NCI-H446 (cell line): Measurements from ENCODE around the gene FOXP4.

ENCODE experiments used
- DNase-seq, 2 experiments: peaks; one replicate each; lab custom pipeline; 2025; lab: John Stamatoyannopoulos, UW

Gene FOXP4

DNA sequence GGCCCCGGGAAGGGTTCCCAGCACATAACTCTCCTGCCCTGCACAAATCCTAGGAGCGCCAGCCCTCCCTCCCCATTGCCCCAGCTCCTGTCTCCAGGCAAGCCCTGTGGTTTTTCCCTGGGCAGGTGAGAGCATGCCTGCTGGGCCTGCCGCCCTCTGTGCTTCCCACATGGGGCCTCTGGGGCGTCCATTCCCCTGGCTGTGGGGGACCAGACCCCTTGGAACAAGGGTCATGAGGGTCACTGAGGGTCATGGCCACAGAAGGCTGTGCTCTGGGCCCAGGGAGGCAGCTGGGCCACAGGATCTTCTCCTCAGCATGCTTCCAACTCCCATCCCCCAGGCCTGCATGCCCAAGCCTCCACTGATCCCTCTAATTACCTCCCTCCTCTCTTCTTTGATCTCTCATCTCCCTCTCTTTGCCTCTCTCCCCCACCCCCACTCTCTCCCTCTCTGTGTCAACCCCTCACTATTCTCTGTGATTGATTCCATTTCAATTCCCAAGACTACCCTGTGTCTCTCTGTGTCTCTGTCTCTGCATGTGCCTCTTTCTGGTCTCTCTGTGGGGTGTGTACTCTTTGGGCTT lies 98.2 kb downstream of the FOXP4 start:
- no peak for DNase-seq

DNA sequence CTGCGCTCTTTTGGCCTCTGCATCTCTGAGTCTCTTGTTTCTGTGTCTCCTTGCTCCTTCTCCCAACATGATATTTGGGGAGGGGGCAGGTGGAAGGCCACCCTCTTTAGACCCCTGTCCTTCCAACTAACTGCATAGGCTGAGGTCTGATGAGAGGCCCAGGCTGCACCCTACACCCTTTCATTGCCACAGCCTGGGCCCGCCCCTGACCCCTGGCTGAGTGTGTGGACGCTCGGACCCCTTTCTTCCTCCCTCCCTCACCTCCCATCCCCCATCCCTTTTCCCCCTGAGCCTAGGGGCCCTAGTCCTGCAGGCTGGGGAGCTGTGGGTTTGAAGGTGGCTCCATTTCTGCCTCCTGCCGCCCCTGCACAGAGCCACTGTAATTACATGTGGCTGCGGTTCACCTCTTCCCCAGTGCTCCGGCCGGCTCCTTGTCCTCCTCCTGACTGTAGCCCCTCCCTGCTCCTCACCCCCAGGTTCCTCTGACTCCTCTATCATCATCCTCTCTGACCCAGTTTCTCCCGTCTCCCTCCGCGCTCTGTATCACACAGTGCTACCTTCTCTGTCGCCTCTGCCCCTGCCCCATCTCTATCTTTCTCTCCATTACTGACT lies 98.9 kb downstream of the FOXP4 start:
- no peak for DNase-seq

DNA sequence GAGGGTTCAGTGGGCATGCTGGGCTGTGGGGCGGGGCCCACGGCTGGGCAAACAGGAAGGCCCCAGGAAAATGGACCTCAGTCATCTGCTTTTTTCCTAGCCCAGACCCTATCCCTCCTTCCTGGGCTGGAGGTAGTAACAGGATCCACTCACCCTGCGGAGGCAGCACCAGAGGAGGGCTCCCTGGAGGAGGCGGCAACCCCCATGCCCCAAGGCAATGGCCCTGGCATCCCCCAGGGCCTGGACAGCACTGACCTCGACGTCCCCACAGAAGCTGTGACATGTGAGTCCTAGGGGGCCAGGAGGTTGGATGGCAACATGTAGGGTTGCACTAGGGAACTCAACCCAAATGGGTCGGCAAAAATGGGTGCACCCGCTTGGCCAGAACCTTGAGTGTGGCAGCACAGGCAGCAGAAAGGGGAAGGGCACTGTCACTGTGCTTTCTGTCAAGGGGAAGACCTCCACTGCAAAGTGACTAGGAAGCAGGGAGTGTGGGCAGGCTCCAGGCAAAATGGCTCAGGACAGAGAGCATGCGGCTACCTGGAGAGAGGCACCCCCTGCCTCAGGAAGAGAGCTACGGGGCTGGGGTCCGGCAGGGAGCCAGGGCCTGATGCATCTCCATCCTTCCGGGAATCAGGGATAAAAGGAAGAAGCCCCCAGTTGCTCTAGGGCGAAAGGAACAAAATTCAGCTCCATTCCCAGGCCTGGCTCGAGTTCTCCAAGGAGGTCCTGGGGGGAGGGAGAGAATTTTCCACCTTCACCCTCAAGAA lies 100.0 kb downstream of the FOXP4 start:
- no peak for DNase-seq

- no peak for DNase-seq
Measured at GRCh38 chr6:41647061-41647511, 100.9 kb downstream of the FOXP4 start.

DNA sequence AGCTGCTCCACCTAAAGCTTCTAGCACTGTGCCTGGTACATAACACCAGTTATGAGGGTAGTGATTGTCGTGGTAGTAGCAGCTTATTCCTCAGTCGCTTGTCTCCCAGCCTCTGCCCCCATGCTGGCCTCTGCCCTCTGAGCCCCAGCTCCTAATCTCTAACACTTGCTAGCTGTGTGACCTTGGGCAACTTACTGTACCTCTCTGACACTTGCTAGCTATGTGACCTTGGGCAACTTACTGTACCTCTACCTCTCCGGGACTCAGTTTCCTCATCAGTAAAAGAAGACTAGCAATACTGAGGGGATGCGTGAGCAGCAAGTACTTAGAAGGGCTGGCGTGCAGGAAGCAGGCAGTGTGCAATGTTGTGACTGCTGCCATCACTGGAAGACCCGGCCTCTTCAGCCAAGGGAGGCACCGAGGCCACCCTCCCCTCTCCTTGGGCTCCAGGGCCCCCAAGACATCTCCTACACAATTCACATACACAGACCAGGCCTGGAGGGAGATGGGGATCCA lies 101.9 kb downstream of the FOXP4 start:
- DNase-seq = no peak

- no peak for DNase-seq
Measured at GRCh38 chr6:41648921-41649320, 102.7 kb downstream of the FOXP4 start.

GRCh38 chr6:41649596-41649995 lies 103.4 kb downstream of the FOXP4 start:
- DNase-seq = no peak

GRCh38 chr6:41650120-41650519 lies 103.9 kb downstream of the FOXP4 start:
- no peak for DNase-seq

- no peak for DNase-seq
Measured at GRCh38 chr6:41651246-41651961, 105.2 kb downstream of the FOXP4 start.
